Epithelial cell of esophagus (primary cell): Measurements from ENCODE around the gene HOXA4.

Experiments used
- DNase-seq: peaks from one replicate; pipeline ENCODE4 v3.0.0; 2010; ENCODE audit warnings: low read depth
- H3K4me3 ChIP-seq: 2 replicates; pipeline ENCODE4 v1.5.1; 2011; ENCODE audit warnings: mild to moderate bottlenecking, low read length, control low read depth
- CTCF ChIP-seq: IDR thresholded peaks from 2 replicates; pipeline ENCODE4 v1.5.1; 2011; ENCODE audit warnings: low read depth, mild to moderate bottlenecking, low read length, control low read depth, inconsistent platforms; ENCODE audit not compliant: insufficient read depth; ENCODE audit errors: missing control alignments

Gene HOXA4

GRCh38 chr7:27106901-27107240, 23.7 kb downstream of the HOXA4 start:
- H3K4me3 ChIP-seq = no peak overlapping the region

GRCh38 chr7:27106181-27106900, 24.2 kb downstream of the HOXA4 start:
- H3K4me3 ChIP-seq = no peak overlapping the region

More at GRCh38 chr7:27106901-27107240, 23.7 kb downstream of the HOXA4 start:
- no peak for TF ChIP-seq CTCF
- no peak for DNase-seq

GRCh38 chr7:27105301-27106031, 25.1 kb downstream of the HOXA4 start:
- no peak overlapping the region for H3K4me3 ChIP-seq
- DNase-seq = no peak
- no peak for TF ChIP-seq CTCF

More at GRCh38 chr7:27106181-27106900, 24.2 kb downstream of the HOXA4 start:
- no peak for TF ChIP-seq CTCF
- no peak for DNase-seq

- H3K4me3 ChIP-seq = no peak overlapping the region
- no peak for TF ChIP-seq CTCF
- DNase-seq = no peak
These were observed 26.1 kb downstream of the HOXA4 start for GRCh38 chr7:27104341-27105058.

- TF ChIP-seq CTCF = no peak
- no peak for DNase-seq
- H3K4me3 ChIP-seq = no peak overlapping the region
These were observed 26.9 kb downstream of the HOXA4 start for GRCh38 chr7:27103489-27104226.

GRCh38 chr7:27102581-27103442, 27.7 kb downstream of the HOXA4 start, which contains the start of gene HOXA2:
Gene HOXA2 (minus strand): TSS chr7:27102683. CDS start chr7:27102500, 183 bp downstream.
- no peak for TF ChIP-seq CTCF
- DNase-seq = no peak
- no peak within 1 kb of the TSS for H3K4me3 ChIP-seq
